Stimulated activated CD8-positive, alpha-beta memory T cell treated with anti-CD3 and anti-CD28 coated beads, Interleukin-7, amount 100 ng/mL, for 24 hours (primary cell): ENCODE data around the gene FRRS1.
"Not testable (repeated sequence)": the region's sequence is repeated elsewhere in the genome, so short reads cannot be mapped to it uniquely, and the experiment has no call there.

Experiments used
- DNase-seq: peaks from one replicate; pipeline ENCODE4 v3.0.0-alpha.2; 2020; ENCODE audit warnings: low read depth

Gene FRRS1

GRCh38 chr1:99766378-99766800, at the start of gene FRRS1:
TSS of gene FRRS1 (minus strand) at chr1:99766635. CDS start at chr1:99748768, 17,867 bp downstream.
- DNase-seq = no peak

- no peak for DNase-seq
Observed at GRCh38 chr1:99814373-99814900, 48.0 kb upstream of the FRRS1 start.

- no peak for DNase-seq
Observed at GRCh38 chr1:99811747-99812146, 45.3 kb upstream of the FRRS1 start.

- DNase-seq = no peak
Observed at GRCh38 chr1:99811075-99811474, 44.6 kb upstream of the FRRS1 start.

- no peak for DNase-seq
Observed at GRCh38 chr1:99808391-99809115, 42.1 kb upstream of the FRRS1 start.

- DNase-seq = no peak
Observed at GRCh38 chr1:99806882-99807281, 40.4 kb upstream of the FRRS1 start.

GRCh38 chr1:99801584-99801983, 35.1 kb upstream of the FRRS1 start:
- DNase-seq = no peak

GRCh38 chr1:99793861-99794260, 27.4 kb upstream of the FRRS1 start:
- not testable (repeated sequence) for DNase-seq

- DNase-seq = no peak
Observed at GRCh38 chr1:99789715-99790114, 23.3 kb upstream of the FRRS1 start.

- DNase-seq = no peak
Observed at GRCh38 chr1:99788896-99789295, 22.5 kb upstream of the FRRS1 start.

- DNase-seq = no peak
Observed at GRCh38 chr1:99786751-99787501, 20.5 kb upstream of the FRRS1 start.

- DNase-seq = no peak
Observed at GRCh38 chr1:99784809-99785255, 18.4 kb upstream of the FRRS1 start.

GRCh38 chr1:99784143-99784542, 17.7 kb upstream of the FRRS1 start:
- DNase-seq = no peak

- no peak for DNase-seq
Observed at GRCh38 chr1:99782920-99783319, 16.5 kb upstream of the FRRS1 start.

GRCh38 chr1:99782397-99782796, 16.0 kb upstream of the FRRS1 start:
- DNase-seq = no peak

GRCh38 chr1:99781798-99782197, 15.4 kb upstream of the FRRS1 start:
- no peak for DNase-seq

- DNase-seq = no peak
Observed at GRCh38 chr1:99777752-99778151, 11.3 kb upstream of the FRRS1 start.

- no peak for DNase-seq
Observed at GRCh38 chr1:99776120-99776519, 9.7 kb upstream of the FRRS1 start.

- no peak for DNase-seq
Observed at GRCh38 chr1:99772809-99773208, 6.4 kb upstream of the FRRS1 start.

GRCh38 chr1:99771513-99771918, 5.1 kb upstream of the FRRS1 start:
- no peak for DNase-seq

- no peak for DNase-seq
Observed at GRCh38 chr1:99768524-99769245, 2.2 kb upstream of the FRRS1 start.

- no peak for DNase-seq
Observed at GRCh38 chr1:99768104-99768503, 1.7 kb upstream of the FRRS1 start.

- no peak for DNase-seq
Observed at GRCh38 chr1:99764909-99765308, 1.5 kb downstream of the FRRS1 start.
